ENCODE results near the gene CHCHD5. TPM values are rescaled to one million over a fixed set of nuclear protein-coding genes. Genes with fewer than 3 reads are reported as not detected.

The CHCHD5 gene
- total and polyA plus RNA-seq, 12 donors, result 8.9 to 56.5 (median 33.6) TPM

GRCh38 chr2:112625474-112626114 lies 41.2 kb downstream of the CHCHD5 start:
- TF ChIP-seq, protein P1, sequence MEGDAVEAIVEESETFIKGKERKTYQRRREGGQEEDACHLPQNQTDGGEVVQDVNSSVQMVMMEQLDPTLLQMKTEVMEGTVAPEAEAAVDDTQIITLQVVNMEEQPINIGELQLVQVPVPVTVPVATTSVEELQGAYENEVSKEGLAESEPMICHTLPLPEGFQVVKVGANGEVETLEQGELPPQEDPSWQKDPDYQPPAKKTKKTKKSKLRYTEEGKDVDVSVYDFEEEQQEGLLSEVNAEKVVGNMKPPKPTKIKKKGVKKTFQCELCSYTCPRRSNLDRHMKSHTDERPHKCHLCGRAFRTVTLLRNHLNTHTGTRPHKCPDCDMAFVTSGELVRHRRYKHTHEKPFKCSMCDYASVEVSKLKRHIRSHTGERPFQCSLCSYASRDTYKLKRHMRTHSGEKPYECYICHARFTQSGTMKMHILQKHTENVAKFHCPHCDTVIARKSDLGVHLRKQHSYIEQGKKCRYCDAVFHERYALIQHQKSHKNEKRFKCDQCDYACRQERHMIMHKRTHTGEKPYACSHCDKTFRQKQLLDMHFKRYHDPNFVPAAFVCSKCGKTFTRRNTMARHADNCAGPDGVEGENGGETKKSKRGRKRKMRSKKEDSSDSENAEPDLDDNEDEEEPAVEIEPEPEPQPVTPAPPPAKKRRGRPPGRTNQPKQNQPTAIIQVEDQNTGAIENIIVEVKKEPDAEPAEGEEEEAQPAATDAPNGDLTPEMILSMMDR (IDR thresholded peaks at IDR 0.05), result no peak
- TF ChIP-seq POLR2A (IDR thresholded peaks at IDR 0.05), result no peak
- H3K4me3 ChIP-seq, result no peak overlapping the region
- H3K4me1 ChIP-seq (replicated peaks in 1 of 2), result peaks cover 0 to 15% of the 10 kb centered on the region in 2 donors
- intact Hi-C loops (cut with DNase I), result loop anchor here (5.0 to 10.0 kb wide), 4 partner anchors 59 to 102 kb away; partner anchors contain the start of gene NT5DC4 (in 1 of the 2)
- no peak overlapping the region for H3K27ac ChIP-seq
- no peaks in the 10 kb centered on the region for H3K36me3 ChIP-seq (replicated peaks in 1 of 2)
- no peaks in the 10 kb centered on the region for H3K9me3 ChIP-seq (replicated peaks in 1 of 3)
- H3K27me3 ChIP-seq, result no peaks in the 10 kb centered on the region
- WGBS, 4 donors, result 56 to 67% (median 60%) methylated on average over 7 of the region's 7 CpGs
- peak in 1 of 7 donors; percentile 35 for DNase-seq

GRCh38 chr2:112626604-112627059 lies 42.2 kb downstream of the CHCHD5 start:
- DNase-seq, result peak; percentile 47 to 70 (median 58)
- Histone ChIP-seq H3K4me3 (no peak overlapping the region), H3K4me1 (replicated peaks in 1 of 2) (peaks cover 0 to 17% of the 10 kb centered on the region in 2 donors), H3K9me3 (replicated peaks in 1 of 3) (no peaks in the 10 kb centered on the region), H3K36me3 (replicated peaks in 1 of 2) (no peaks in the 10 kb centered on the region), H3K27me3 (no peaks in the 10 kb centered on the region), H3K27ac (peak overlapping the region in 3 of 5 donors; percentile 18 to 79 (median 68))
- no peak for TF ChIP-seq POLR2A (IDR thresholded peaks at IDR 0.05)
- TF ChIP-seq, protein P1 (IDR thresholded peaks at IDR 0.05), result peak; percentile 66 to 89 (median 82)
- 6 to 19% (median 10%) methylated on average over 2 to 7 of the region's 7 CpGs for WGBS, 4 donors
- intact Hi-C loops (cut with DNase I), result loop anchor here (5.0 to 10.0 kb wide), 4 partner anchors 58 to 101 kb away; partner anchors contain the start of gene NT5DC4 (in 1 of the 2)

- 39 to 46% (median 42%) methylated on average over 10 of the region's 10 CpGs for WGBS, 4 donors
- no peak for TF ChIP-seq POLR2A (IDR thresholded peaks at IDR 0.05)
- TF ChIP-seq, protein P1 (IDR thresholded peaks at IDR 0.05), result no peak
- Histone ChIP-seq H3K4me3 (no peak overlapping the region), H3K27ac (peak overlapping the region in 3 of 5 donors; percentile 18 to 79 (median 68)), H3K27me3 (no peaks in the 10 kb centered on the region), H3K36me3 (replicated peaks in 1 of 2) (no peaks in the 10 kb centered on the region), H3K9me3 (replicated peaks in 1 of 3) (no peaks in the 10 kb centered on the region), H3K4me1 (replicated peaks in 1 of 2) (peaks cover 0 to 18% of the 10 kb centered on the region in 2 donors)
- intact Hi-C loops (cut with DNase I), result loop anchor here (5.0 to 10.0 kb wide), 4 partner anchors 57 to 100 kb away; partner anchors contain the start of gene NT5DC4 (in 1 of the 2)
- peak in 6 of 7 donors; percentile 42 to 65 (median 53) for DNase-seq
These were observed 42.9 kb downstream of the CHCHD5 start for GRCh38 chr2:112627060-112628040.
